K562 (cell line): Measurements from ENCODE around the gene KIFC3.

Source experiments
- ARHGAP35 ChIP-seq: fragments of 450-650 bp; IDR thresholded peaks from 2 replicates; pipeline ENCODE4 v1.6.1; 2018; ENCODE audit not compliant: partially characterized antibody
- ATF6 ChIP-seq: sonication (generic); formaldehyde crosslinking; IDR thresholded peaks from 2 replicates; pipeline ENCODE4 v1.4.0; 2020; ENCODE audit warnings: mild to moderate bottlenecking, missing genetic modification reagents
- IRF2 ChIP-seq: sonication (generic); formaldehyde crosslinking; IDR thresholded peaks from 2 replicates; pipeline ENCODE4 v1.8.1; 2022; ENCODE audit warnings: mild to moderate bottlenecking, missing genetic modification reagents
- JUNB ChIP-seq: fragments of 450-650 bp; formaldehyde crosslinking; conservative IDR thresholded peaks from 2 replicates; pipeline ENCODE4 v1.4.0; 2020; ENCODE audit warnings: mild to moderate bottlenecking
- KLF6 ChIP-seq: fragments of 250-450 bp; sonication (Bioruptor Pico); IDR thresholded peaks from 2 replicates; pipeline ENCODE4 v1.4.0; 2020; ENCODE audit warnings: mild to moderate bottlenecking, moderate library complexity, borderline replicate concordance
- MXI1 ChIP-seq: IDR thresholded peaks from 2 replicates; pipeline ENCODE4 v1.6.1; 2011; ENCODE audit warnings: low read depth, mild to moderate bottlenecking, improper control_type of control experiment, low read length
- SPI1 ChIP-seq: IDR thresholded peaks from 2 replicates; pipeline ENCODE4 v1.6.1; 2011; ENCODE audit warnings: low read depth, low read length, control low read depth, borderline replicate concordance
- ZEB2 ChIP-seq: fragments of 450-650 bp; IDR thresholded peaks from 2 replicates; pipeline ENCODE4 v1.6.1; 2016

- TF ChIP-seq SPI1 (no peak), JUNB (CRISPR knock-in tag) (no peak), ARHGAP35 (no peak), ZEB2 (no peak), ATF6 (CRISPR knock-in tag) (no peak), IRF2 (CRISPR knock-in tag) (no peak), KLF6 (CRISPR knock-in tag) (no peak), MXI1 (no peak)
These were observed 20.9 kb downstream of the KIFC3 start for GRCh38 chr16:57781349-57781740.
